Activated naive CD8-positive, alpha-beta T cell treated with anti-CD3 and anti-CD28 coated beads for 36 hours (primary cell): ENCODE data around the gene ENPP6. TPM values are rescaled to one million over a fixed set of nuclear protein-coding genes. Genes with fewer than 3 reads are reported as not detected.
A peak's percentile ranks its signal among the peaks of the same experiment; 100 is the strongest.

ENCODE experiments used
- DNase-seq: peaks from one replicate; pipeline ENCODE4 v3.0.0; 2021
- H3K27ac Mint-ChIP-seq: one replicate; pipeline ENCODE4 v1.8.0; 2022; ENCODE audit warnings: mild to moderate bottlenecking, moderate library complexity, mixed read lengths
- H3K27me3 Mint-ChIP-seq: one replicate; pipeline ENCODE4 v1.8.0; 2022; ENCODE audit warnings: mild to moderate bottlenecking, mixed read lengths
- H3K36me3 Mint-ChIP-seq: one replicate; pipeline ENCODE4 v1.8.0; 2021; ENCODE audit warnings: mild to moderate bottlenecking, mixed read lengths
- H3K4me1 Mint-ChIP-seq: one replicate; pipeline ENCODE4 v1.8.0; 2021; ENCODE audit warnings: mixed read lengths
- H3K4me3 Mint-ChIP-seq: one replicate; pipeline ENCODE4 v1.8.0; 2022; ENCODE audit warnings: mild to moderate bottlenecking, moderate library complexity, mixed read lengths
- H3K9me3 Mint-ChIP-seq: one replicate; pipeline ENCODE4 v1.8.0; 2022; ENCODE audit warnings: mixed read lengths
- total RNA-seq, 2 experiments: library from RNA; stranded (reverse); gene quantifications; one replicate each; pipeline ENCODE4 v1.2.3, GENCODE V29; 2021

Gene ENPP6
- total RNA-seq, 2 experiments from 2014 or later = 0.26 to 0.45 TPM

- Mint-ChIP-seq H3K4me3 (no peak overlapping the region), H3K36me3 (no peaks in the 10 kb centered on the region), H3K27me3 (peaks cover 10% of the 10 kb centered on the region), H3K4me1 (peaks cover 2% of the 10 kb centered on the region), H3K9me3 (no peaks in the 10 kb centered on the region), H3K27ac (no peak overlapping the region)
- no peak for DNase-seq
These were observed 118.1 kb downstream of the ENPP6 start for GRCh38 chr4:184099535-184099966.

GRCh38 chr4:184099000-184099399, 118.7 kb downstream of the ENPP6 start:
- Mint-ChIP-seq H3K4me3 (no peak overlapping the region), H3K9me3 (no peaks in the 10 kb centered on the region), H3K27me3 (peaks cover 10% of the 10 kb centered on the region), H3K27ac (no peak overlapping the region), H3K36me3 (no peaks in the 10 kb centered on the region), H3K4me1 (peaks cover 2% of the 10 kb centered on the region)
- DNase-seq = no peak

GRCh38 chr4:184097815-184098214, 119.9 kb downstream of the ENPP6 start:
- peaks cover 2% of the 10 kb centered on the region for H3K4me1 Mint-ChIP-seq
- H3K27ac Mint-ChIP-seq = no peak overlapping the region

GRCh38 chr4:184097241-184097605, 120.5 kb downstream of the ENPP6 start:
- peaks cover 10% of the 10 kb centered on the region for H3K27me3 Mint-ChIP-seq
- peak overlapping the region; percentile 32 for H3K4me3 Mint-ChIP-seq
- DNase-seq = peak; percentile 31
- no peaks in the 10 kb centered on the region for H3K9me3 Mint-ChIP-seq
- no peak overlapping the region for H3K27ac Mint-ChIP-seq
- no peaks in the 10 kb centered on the region for H3K36me3 Mint-ChIP-seq
- peaks cover 2% of the 10 kb centered on the region for H3K4me1 Mint-ChIP-seq

More at GRCh38 chr4:184097815-184098214, 119.9 kb downstream of the ENPP6 start:
- Mint-ChIP-seq H3K9me3 (no peaks in the 10 kb centered on the region), H3K36me3 (no peaks in the 10 kb centered on the region), H3K4me3 (no peak overlapping the region), H3K27me3 (peaks cover 10% of the 10 kb centered on the region)
- no peak for DNase-seq

GRCh38 chr4:184096561-184097240, 121.0 kb downstream of the ENPP6 start:
- peaks cover 10% of the 10 kb centered on the region for H3K27me3 Mint-ChIP-seq

GRCh38 chr4:184094532-184095159, 123.0 kb downstream of the ENPP6 start:
- H3K4me3 Mint-ChIP-seq = no peak overlapping the region
- no peaks in the 10 kb centered on the region for H3K9me3 Mint-ChIP-seq
- no peaks in the 10 kb centered on the region for H3K36me3 Mint-ChIP-seq
- no peak for DNase-seq
- H3K4me1 Mint-ChIP-seq = peaks cover 2% of the 10 kb centered on the region
- peaks cover 10% of the 10 kb centered on the region for H3K27me3 Mint-ChIP-seq
- no peak overlapping the region for H3K27ac Mint-ChIP-seq

More at GRCh38 chr4:184096561-184097240, 121.0 kb downstream of the ENPP6 start:
- peaks cover 2% of the 10 kb centered on the region for H3K4me1 Mint-ChIP-seq
- no peak overlapping the region for H3K27ac Mint-ChIP-seq
- H3K9me3 Mint-ChIP-seq = no peaks in the 10 kb centered on the region
- peak overlapping the region; percentile 32 for H3K4me3 Mint-ChIP-seq
- H3K36me3 Mint-ChIP-seq = no peaks in the 10 kb centered on the region
- DNase-seq = no peak

GRCh38 chr4:184091986-184092385, 125.7 kb downstream of the ENPP6 start:
- Mint-ChIP-seq H3K4me3 (no peak overlapping the region), H3K27ac (no peak overlapping the region), H3K9me3 (no peaks in the 10 kb centered on the region), H3K4me1 (peaks cover under 1% of the 10 kb centered on the region), H3K36me3 (no peaks in the 10 kb centered on the region), H3K27me3 (peaks cover 13% of the 10 kb centered on the region)
- DNase-seq = no peak

- H3K9me3 Mint-ChIP-seq = no peaks in the 10 kb centered on the region
- no peak for DNase-seq
- H3K4me1 Mint-ChIP-seq = no peaks in the 10 kb centered on the region
- no peak overlapping the region for H3K4me3 Mint-ChIP-seq
- H3K27ac Mint-ChIP-seq = no peak overlapping the region
- H3K36me3 Mint-ChIP-seq = no peaks in the 10 kb centered on the region
- H3K27me3 Mint-ChIP-seq = peaks cover 7% of the 10 kb centered on the region
These were observed 127.1 kb downstream of the ENPP6 start for GRCh38 chr4:184090571-184090970.

- no peaks in the 10 kb centered on the region for H3K36me3 Mint-ChIP-seq
- no peak overlapping the region for H3K4me3 Mint-ChIP-seq
- DNase-seq = no peak
- peaks cover 32% of the 10 kb centered on the region for H3K27me3 Mint-ChIP-seq
- peaks cover 3% of the 10 kb centered on the region for H3K9me3 Mint-ChIP-seq
- no peaks in the 10 kb centered on the region for H3K4me1 Mint-ChIP-seq
- no peak overlapping the region for H3K27ac Mint-ChIP-seq
These were observed 137.0 kb downstream of the ENPP6 start for GRCh38 chr4:184080674-184081073.

- no peak for DNase-seq
- Mint-ChIP-seq H3K9me3 (peaks cover 10% of the 10 kb centered on the region), H3K4me1 (no peaks in the 10 kb centered on the region), H3K4me3 (no peak overlapping the region), H3K27ac (no peak overlapping the region), H3K36me3 (no peaks in the 10 kb centered on the region), H3K27me3 (peaks cover 5% of the 10 kb centered on the region)
These were observed 142.8 kb downstream of the ENPP6 start for GRCh38 chr4:184074677-184075388.

- Mint-ChIP-seq H3K27me3 (peaks cover 9% of the 10 kb centered on the region), H3K27ac (no peak overlapping the region)
- no peak for DNase-seq
These were observed 149.6 kb downstream of the ENPP6 start for GRCh38 chr4:184067931-184068554.

GRCh38 chr4:184066584-184067300, 150.9 kb downstream of the ENPP6 start:
- DNase-seq = no peak
- Mint-ChIP-seq H3K4me3 (no peak overlapping the region), H3K9me3 (no peaks in the 10 kb centered on the region), H3K27ac (no peak overlapping the region), H3K4me1 (no peaks in the 10 kb centered on the region), H3K27me3 (peaks cover 9% of the 10 kb centered on the region), H3K36me3 (no peaks in the 10 kb centered on the region)

More at GRCh38 chr4:184067931-184068554, 149.6 kb downstream of the ENPP6 start:
- Mint-ChIP-seq H3K4me1 (no peaks in the 10 kb centered on the region), H3K9me3 (peaks cover 4% of the 10 kb centered on the region), H3K36me3 (no peaks in the 10 kb centered on the region), H3K4me3 (no peak overlapping the region)

GRCh38 chr4:184064877-184065276, 152.8 kb downstream of the ENPP6 start:
- Mint-ChIP-seq H3K27me3 (peaks cover 9% of the 10 kb centered on the region), H3K4me3 (no peak overlapping the region), H3K9me3 (no peaks in the 10 kb centered on the region), H3K27ac (no peak overlapping the region), H3K36me3 (no peaks in the 10 kb centered on the region), H3K4me1 (no peaks in the 10 kb centered on the region)
- DNase-seq = no peak

GRCh38 chr4:184062769-184063168, 154.9 kb downstream of the ENPP6 start:
- no peak overlapping the region for H3K4me3 Mint-ChIP-seq
- H3K27me3 Mint-ChIP-seq = peaks cover 5% of the 10 kb centered on the region
- H3K9me3 Mint-ChIP-seq = no peaks in the 10 kb centered on the region
- no peak for DNase-seq
- no peaks in the 10 kb centered on the region for H3K4me1 Mint-ChIP-seq
- H3K36me3 Mint-ChIP-seq = no peaks in the 10 kb centered on the region
- no peak overlapping the region for H3K27ac Mint-ChIP-seq
